SK-N-SH (cell line): Measurements from ENCODE around the gene GALNT14. TPM values are rescaled to one million over a fixed set of nuclear protein-coding genes. Genes with fewer than 3 reads are reported as not detected.

Experiments used
- CTCF ChIA-PET: fragments of 300-600, 350-600 bp; formaldehyde crosslinking; extraction: SDS; loops from one replicate; lab custom pipeline; 2021; lab: Yijun Ruan, JAX
- POLR2A ChIA-PET: fragments of 350-600 bp; sonication (Branson Sonifier 250); formaldehyde crosslinking; extraction: SDS; loops from one replicate; lab custom pipeline; 2020; ENCODE audit warnings: antibody characterized with exemption, inconsistent platforms; lab: Yijun Ruan, JAX
- DNase-seq: peaks from one replicate; pipeline ENCODE4 v3.0.0; 2012
- H2AFZ ChIP-seq: fragments of 200-600 bp; sonication (generic); 2 replicates; pipeline ENCODE4 v1.8.1; 2016; ENCODE audit warnings: antibody characterized with exemption, mild to moderate bottlenecking, low read depth
- H3F3A ChIP-seq: fragments of 200-600 bp; sonication (generic); replicated peaks from 2 replicates; pipeline ENCODE3; 2016; ENCODE audit warnings: antibody characterized with exemption, mild to moderate bottlenecking; ENCODE audit not compliant: insufficient read depth
- H3K27ac ChIP-seq, 2 experiments: fragments of 200-500 bp in 1 of 2; fragments of 200-600 bp in 1 of 2; sonication (Bioruptor generic) in 1 of 2; sonication (generic), shearing (Covaris generic) in 1 of 2; 2 replicates each; pipeline versions ENCODE4 v1.5.1 to v1.6.1; 2014 to 2016; ENCODE audit warnings: low read depth in 2 of 2, inconsistent platforms in 1 of 2, low read length in 1 of 2, mild to moderate bottlenecking in 1 of 2, mixed read lengths in 1 of 2
- H3K27me3 ChIP-seq: fragments of 200-600 bp; sonication (generic), shearing (Covaris generic); 2 replicates; pipeline ENCODE4 v1.6.1; 2016; ENCODE audit warnings: mixed run types; ENCODE audit not compliant: insufficient read depth
- H3K36me3 ChIP-seq, 2 experiments: fragments of 200-500 bp in 1 of 2; fragments of 200-600 bp in 1 of 2; sonication (Bioruptor generic) in 1 of 2; sonication (generic) in 1 of 2; replicated peaks in 1 of 2; 2 replicates each; pipeline versions ENCODE3 to v1.5.1; 2014 to 2016; ENCODE audit warnings: low read length in 1 of 2, mild to moderate bottlenecking in 1 of 2; ENCODE audit not compliant: insufficient read depth in 2 of 2, control insufficient read depth in 1 of 2
- H3K4me1 ChIP-seq, 2 experiments: fragments of 200-500 bp in 1 of 2; fragments of 200-600 bp in 1 of 2; sonication (Bioruptor generic) in 1 of 2; sonication (generic), shearing (Covaris generic) in 1 of 2; 2 replicates each; pipeline versions ENCODE4 v1.5.1 to v1.6.1; 2014 to 2016; ENCODE audit warnings: low read depth in 1 of 2, low read length in 1 of 2, mixed run types in 1 of 2; ENCODE audit not compliant: insufficient read depth in 2 of 2, control insufficient read depth in 1 of 2
- H3K4me2 ChIP-seq: fragments of 200-600 bp; sonication (generic), shearing (Covaris generic); 2 replicates; pipeline ENCODE4 v1.6.1; 2017; ENCODE audit warnings: mixed run types
- H3K4me3 ChIP-seq, 2 experiments: fragments of 200-500 bp in 1 of 2; fragments of 200-600 bp in 1 of 2; sonication (Bioruptor generic) in 1 of 2; sonication (generic), shearing (Covaris generic) in 1 of 2; 2 replicates each; pipeline versions ENCODE4 v1.5.1 to v1.8.1; 2014 to 2016; ENCODE audit warnings: low read depth in 2 of 2, inconsistent platforms in 1 of 2, low read length in 1 of 2, mild to moderate bottlenecking in 1 of 2, mixed read lengths in 1 of 2, moderate library complexity in 1 of 2
- H3K79me2 ChIP-seq: fragments of 200-600 bp; sonication (generic); 2 replicates; pipeline ENCODE4 v1.8.1; 2017; ENCODE audit warnings: mild to moderate bottlenecking; ENCODE audit not compliant: insufficient read depth
- H3K9ac ChIP-seq: fragments of 200-600 bp; sonication (generic); 2 replicates; pipeline ENCODE4 v1.6.1; 2017; ENCODE audit warnings: mixed run types
- H3K9me2 ChIP-seq: fragments of 200-600 bp; sonication (generic); 2 replicates; pipeline ENCODE4 v1.6.1; 2017; ENCODE audit warnings: mixed run types
- H3K9me3 ChIP-seq: fragments of 200-600 bp; sonication (generic); 2 replicates; pipeline ENCODE4 v1.6.1; 2017; ENCODE audit warnings: mixed run types, mild to moderate bottlenecking, moderate library complexity
- H4K20me1 ChIP-seq: fragments of 200-600 bp; sonication (generic); 2 replicates; pipeline ENCODE4 v1.6.1; 2017; ENCODE audit warnings: mild to moderate bottlenecking, mixed run types; ENCODE audit not compliant: insufficient read depth
- EP300 ChIP-seq, 2 experiments: IDR thresholded peaks; 2 replicates each; pipeline versions ENCODE4 v1.4.0 to v1.6.1; 2012; ENCODE audit warnings: borderline replicate concordance in 1 of 2, low read depth in 1 of 2, low read length in 1 of 2
- FOSL2 ChIP-seq: IDR thresholded peaks from 2 replicates; pipeline ENCODE4 v1.4.0; 2012; ENCODE audit warnings: low read depth, mild to moderate bottlenecking, moderate library complexity, borderline replicate concordance
- GABPA ChIP-seq: IDR thresholded peaks from 2 replicates; pipeline ENCODE4 v1.4.0; 2012; ENCODE audit warnings: low read depth, mild to moderate bottlenecking
- GATA2 ChIP-seq: sonication (generic); formaldehyde crosslinking; IDR thresholded peaks from 2 replicates; pipeline ENCODE4 v1.5.0; 2020; ENCODE audit warnings: mild to moderate bottlenecking, missing genetic modification reagents
- MEF2A ChIP-seq: IDR thresholded peaks from 2 replicates; pipeline ENCODE4 v1.4.0; 2012; ENCODE audit warnings: low read depth, borderline replicate concordance
- NRF1 ChIP-seq: IDR thresholded peaks from 2 replicates; pipeline ENCODE4 v1.6.1; 2012; ENCODE audit warnings: low read depth, mild to moderate bottlenecking, low read length
- RFX5 ChIP-seq: IDR thresholded peaks from 2 replicates; pipeline ENCODE4 v1.6.1; 2012; ENCODE audit warnings: mild to moderate bottlenecking, improper control_type of control experiment, low read length
- TAF1 ChIP-seq: IDR thresholded peaks from 2 replicates; pipeline ENCODE4 v1.6.1; 2012; ENCODE audit warnings: low read depth, mild to moderate bottlenecking, low read length, moderate library complexity, borderline replicate concordance
- TEAD4 ChIP-seq: IDR thresholded peaks from 2 replicates; pipeline ENCODE4 v1.4.0; 2012; ENCODE audit warnings: mild to moderate bottlenecking, borderline replicate concordance; ENCODE audit not compliant: insufficient read depth
- WGBS: methylation state at CpG from one replicate; pipeline ENCODE4 v1.1.6; 2017; ENCODE audit warnings: low lambda C conversion rate; 5-methylcytosine and 5-hydroxymethylcytosine counted together
- polyA plus RNA-seq, 3 experiments: library from polyadenylated mRNA; depleted of rRNA; stranded (reverse); fragments of >200 nt; gene quantifications; 2 replicates each; pipeline ENCODE4 v1.2.3, GENCODE V29; 2012
- TF ChIP-seq, protein P1 (sequence below): IDR thresholded peaks from 2 replicates; pipeline ENCODE4 v1.6.1; 2012; ENCODE audit warnings: mild to moderate bottlenecking, low read depth, low read length, moderate library complexity
- TF ChIP-seq, protein P2 (sequence below): fragments of 200-600 bp; sonication (generic); IDR thresholded peaks from 2 replicates; pipeline ENCODE4 v1.6.1; 2017; ENCODE audit warnings: antibody characterized with exemption, mild to moderate bottlenecking, moderate library complexity
- TF ChIP-seq, protein P3 (sequence below): IDR thresholded peaks from 2 replicates; pipeline ENCODE4; 2012
- TF ChIP-seq, protein P4 (sequence below): IDR thresholded peaks from 2 replicates; pipeline ENCODE4 v1.4.0; 2012; ENCODE audit warnings: low read depth

The GALNT14 gene
- polyA plus RNA-seq, 1 of the 3 experiments (the other 2 are of a cell fraction), result 1.6 TPM

DNA sequence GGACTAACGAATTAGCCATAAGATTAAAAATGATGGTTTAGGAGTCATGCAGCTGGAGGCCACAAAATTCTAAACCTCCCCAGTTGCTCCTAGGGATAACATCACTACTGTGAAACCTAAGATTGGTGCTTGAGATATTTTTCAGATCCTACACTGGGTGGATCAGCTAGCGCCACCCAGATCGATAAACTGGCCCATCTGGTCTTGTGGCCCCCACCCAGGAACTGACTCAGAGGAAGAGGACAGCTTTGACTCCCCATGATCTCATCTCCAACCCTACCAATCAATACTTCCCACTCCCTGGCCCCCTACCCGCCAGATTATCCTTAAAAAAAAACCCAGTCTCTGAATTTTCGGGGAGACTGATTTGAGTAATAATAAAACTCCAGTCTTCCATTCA is 5.5 kb downstream of the GALNT14 start:
- Histone ChIP-seq H3K79me2 (no peaks in the 10 kb centered on the region), H3F3A (no peaks in the 10 kb centered on the region), H3K9me3 (no peaks in the 10 kb centered on the region), H3K4me1 (peaks cover 0 to 41% of the 10 kb centered on the region in 2 experiments; a peak in 2 of 4 replicates), H2AFZ (no peak overlapping the region), H3K27me3 (peaks cover 39% of the 10 kb centered on the region), H3K9me2 (no peaks in the 10 kb centered on the region), H3K4me2 (no peak overlapping the region), H4K20me1 (no peaks in the 10 kb centered on the region), H3K27ac (no peak overlapping the region), H3K4me3 (no peak overlapping the region), H3K9ac (no peak overlapping the region), H3K36me3 (no peaks in the 10 kb centered on the region)
- ChIA-PET POLR2A (no interaction called here), CTCF (interaction anchor here (1.1 to 14.0 kb wide), 6 partner anchors 11 to 425 kb away, joined by 3 to 168 read pairs (median 10); no protein-coding TSS in a partner anchor)
- no peak for DNase-seq
- TF ChIP-seq NRF1, result no peak
- TF ChIP-seq FOSL2, result no peak
- TF ChIP-seq TAF1, result no peak
- no peak for TF ChIP-seq TEAD4
- TF ChIP-seq EP300 (IDR thresholded peaks at IDR 0.05; ENCODE audit: borderline replicate concordance in 1 of 2, low read depth in 1 of 2, low read length in 1 of 2), result no peak
- TF ChIP-seq, protein P1, sequence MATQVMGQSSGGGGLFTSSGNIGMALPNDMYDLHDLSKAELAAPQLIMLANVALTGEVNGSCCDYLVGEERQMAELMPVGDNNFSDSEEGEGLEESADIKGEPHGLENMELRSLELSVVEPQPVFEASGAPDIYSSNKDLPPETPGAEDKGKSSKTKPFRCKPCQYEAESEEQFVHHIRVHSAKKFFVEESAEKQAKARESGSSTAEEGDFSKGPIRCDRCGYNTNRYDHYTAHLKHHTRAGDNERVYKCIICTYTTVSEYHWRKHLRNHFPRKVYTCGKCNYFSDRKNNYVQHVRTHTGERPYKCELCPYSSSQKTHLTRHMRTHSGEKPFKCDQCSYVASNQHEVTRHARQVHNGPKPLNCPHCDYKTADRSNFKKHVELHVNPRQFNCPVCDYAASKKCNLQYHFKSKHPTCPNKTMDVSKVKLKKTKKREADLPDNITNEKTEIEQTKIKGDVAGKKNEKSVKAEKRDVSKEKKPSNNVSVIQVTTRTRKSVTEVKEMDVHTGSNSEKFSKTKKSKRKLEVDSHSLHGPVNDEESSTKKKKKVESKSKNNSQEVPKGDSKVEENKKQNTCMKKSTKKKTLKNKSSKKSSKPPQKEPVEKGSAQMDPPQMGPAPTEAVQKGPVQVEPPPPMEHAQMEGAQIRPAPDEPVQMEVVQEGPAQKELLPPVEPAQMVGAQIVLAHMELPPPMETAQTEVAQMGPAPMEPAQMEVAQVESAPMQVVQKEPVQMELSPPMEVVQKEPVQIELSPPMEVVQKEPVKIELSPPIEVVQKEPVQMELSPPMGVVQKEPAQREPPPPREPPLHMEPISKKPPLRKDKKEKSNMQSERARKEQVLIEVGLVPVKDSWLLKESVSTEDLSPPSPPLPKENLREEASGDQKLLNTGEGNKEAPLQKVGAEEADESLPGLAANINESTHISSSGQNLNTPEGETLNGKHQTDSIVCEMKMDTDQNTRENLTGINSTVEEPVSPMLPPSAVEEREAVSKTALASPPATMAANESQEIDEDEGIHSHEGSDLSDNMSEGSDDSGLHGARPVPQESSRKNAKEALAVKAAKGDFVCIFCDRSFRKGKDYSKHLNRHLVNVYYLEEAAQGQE, result no peak
- no peak for TF ChIP-seq MEF2A
- TF ChIP-seq, protein P2, sequence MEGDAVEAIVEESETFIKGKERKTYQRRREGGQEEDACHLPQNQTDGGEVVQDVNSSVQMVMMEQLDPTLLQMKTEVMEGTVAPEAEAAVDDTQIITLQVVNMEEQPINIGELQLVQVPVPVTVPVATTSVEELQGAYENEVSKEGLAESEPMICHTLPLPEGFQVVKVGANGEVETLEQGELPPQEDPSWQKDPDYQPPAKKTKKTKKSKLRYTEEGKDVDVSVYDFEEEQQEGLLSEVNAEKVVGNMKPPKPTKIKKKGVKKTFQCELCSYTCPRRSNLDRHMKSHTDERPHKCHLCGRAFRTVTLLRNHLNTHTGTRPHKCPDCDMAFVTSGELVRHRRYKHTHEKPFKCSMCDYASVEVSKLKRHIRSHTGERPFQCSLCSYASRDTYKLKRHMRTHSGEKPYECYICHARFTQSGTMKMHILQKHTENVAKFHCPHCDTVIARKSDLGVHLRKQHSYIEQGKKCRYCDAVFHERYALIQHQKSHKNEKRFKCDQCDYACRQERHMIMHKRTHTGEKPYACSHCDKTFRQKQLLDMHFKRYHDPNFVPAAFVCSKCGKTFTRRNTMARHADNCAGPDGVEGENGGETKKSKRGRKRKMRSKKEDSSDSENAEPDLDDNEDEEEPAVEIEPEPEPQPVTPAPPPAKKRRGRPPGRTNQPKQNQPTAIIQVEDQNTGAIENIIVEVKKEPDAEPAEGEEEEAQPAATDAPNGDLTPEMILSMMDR, result no peak
- TF ChIP-seq, protein P3, sequence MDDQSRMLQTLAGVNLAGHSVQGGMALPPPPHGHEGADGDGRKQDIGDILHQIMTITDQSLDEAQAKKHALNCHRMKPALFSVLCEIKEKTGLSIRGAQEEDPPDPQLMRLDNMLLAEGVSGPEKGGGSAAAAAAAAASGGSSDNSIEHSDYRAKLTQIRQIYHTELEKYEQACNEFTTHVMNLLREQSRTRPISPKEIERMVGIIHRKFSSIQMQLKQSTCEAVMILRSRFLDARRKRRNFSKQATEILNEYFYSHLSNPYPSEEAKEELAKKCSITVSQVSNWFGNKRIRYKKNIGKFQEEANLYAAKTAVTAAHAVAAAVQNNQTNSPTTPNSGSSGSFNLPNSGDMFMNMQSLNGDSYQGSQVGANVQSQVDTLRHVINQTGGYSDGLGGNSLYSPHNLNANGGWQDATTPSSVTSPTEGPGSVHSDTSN, result no peak
- TF ChIP-seq GABPA, result no peak
- no peak for TF ChIP-seq GATA2 (CRISPR knock-in tag)
- no peak for TF ChIP-seq RFX5
- TF ChIP-seq, protein P4, sequence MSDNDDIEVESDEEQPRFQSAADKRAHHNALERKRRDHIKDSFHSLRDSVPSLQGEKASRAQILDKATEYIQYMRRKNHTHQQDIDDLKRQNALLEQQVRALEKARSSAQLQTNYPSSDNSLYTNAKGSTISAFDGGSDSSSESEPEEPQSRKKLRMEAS, result no peak
- 62% methylated on average over 5 of the region's 5 CpGs for WGBS
